ENCODE data around the gene ADAM12. TPM values are rescaled to one million over a fixed set of nuclear protein-coding genes. Genes with fewer than 3 reads are reported as not detected.

Gene ADAM12
- total RNA-seq, 4 donors from 2014 or later: under 0.01 to 1.3 (median 1.0) TPM

- no peak overlapping the region for H3K4me3 ChIP-seq
- no peak overlapping the region for H3K27ac ChIP-seq (replicated peaks in 1 of 4)
- 96% methylated on average over 2 of the region's 2 CpGs for WGBS
- H3K36me3 ChIP-seq: no peaks in the 10 kb centered on the region
- H3K27me3 ChIP-seq: no peaks in the 10 kb centered on the region
- intact Hi-C loops (cut with DNase I): no loop called here
- no peak for DNase-seq (ENCODE audit: extremely low spot score)
- no peaks in the 10 kb centered on the region for H3K4me1 ChIP-seq
- TF ChIP-seq EP300 (IDR thresholded peaks at IDR 0.05): no peak
- no peak for TF ChIP-seq POLR2AphosphoS5 (IDR thresholded peaks at IDR 0.05)
- no peak for TF ChIP-seq POLR2A (IDR thresholded peaks at IDR 0.05; ENCODE audit: low read depth)
- no peak for TF ChIP-seq CTCF (IDR thresholded peaks at IDR 0.05)
- no peaks in the 10 kb centered on the region for H3K9me3 ChIP-seq
Measured at GRCh38 chr10:126006906-126007305, 381.4 kb downstream of the ADAM12 start.

GRCh38 chr10:126006264-126006663, 382.0 kb downstream of the ADAM12 start:
- no peaks in the 10 kb centered on the region for H3K4me1 ChIP-seq
- 80% methylated on average over 5 of the region's 5 CpGs for WGBS
- no peaks in the 10 kb centered on the region for H3K9me3 ChIP-seq
- intact Hi-C loops (cut with DNase I): no loop called here
- no peaks in the 10 kb centered on the region for H3K36me3 ChIP-seq
- TF ChIP-seq EP300 (IDR thresholded peaks at IDR 0.05) (no peak), CTCF (IDR thresholded peaks at IDR 0.05) (no peak), POLR2A (IDR thresholded peaks at IDR 0.05; ENCODE audit: low read depth) (no peak)
- no peaks in the 10 kb centered on the region for H3K27me3 ChIP-seq
- no peak for DNase-seq (ENCODE audit: extremely low spot score)
- no peak overlapping the region for H3K27ac ChIP-seq (replicated peaks in 1 of 4)
- H3K4me3 ChIP-seq: no peak overlapping the region

GRCh38 chr10:126004752-126005151, 383.5 kb downstream of the ADAM12 start:
- H3K36me3 ChIP-seq: no peaks in the 10 kb centered on the region
- WGBS: 80% methylated on average over 8 of the region's 8 CpGs
- intact Hi-C loops (cut with DNase I): no loop called here
- H3K27me3 ChIP-seq: no peaks in the 10 kb centered on the region
- no peaks in the 10 kb centered on the region for H3K9me3 ChIP-seq
- H3K4me3 ChIP-seq: no peak overlapping the region
- no peak overlapping the region for H3K27ac ChIP-seq (replicated peaks in 1 of 4)
- H3K4me1 ChIP-seq: no peaks in the 10 kb centered on the region
- no peak for DNase-seq (ENCODE audit: extremely low spot score)
- TF ChIP-seq POLR2AphosphoS5 (IDR thresholded peaks at IDR 0.05) (no peak), CTCF (IDR thresholded peaks at IDR 0.05) (no peak), EP300 (IDR thresholded peaks at IDR 0.05) (no peak), POLR2A (IDR thresholded peaks at IDR 0.05; ENCODE audit: low read depth) (no peak)

- Histone ChIP-seq H3K36me3 (no peaks in the 10 kb centered on the region), H3K27me3 (no peaks in the 10 kb centered on the region), H3K27ac (replicated peaks in 1 of 4) (no peak overlapping the region), H3K4me3 (no peak overlapping the region), H3K4me1 (no peaks in the 10 kb centered on the region), H3K9me3 (no peaks in the 10 kb centered on the region)
- intact Hi-C loops (cut with DNase I): no loop called here
- TF ChIP-seq POLR2AphosphoS5 (IDR thresholded peaks at IDR 0.05): no peak
- no peak for TF ChIP-seq EP300 (IDR thresholded peaks at IDR 0.05)
- TF ChIP-seq POLR2A (IDR thresholded peaks at IDR 0.05; ENCODE audit: low read depth): no peak
- no peak for TF ChIP-seq CTCF (IDR thresholded peaks at IDR 0.05)
- 67% methylated on average over 2 of the region's 2 CpGs for WGBS
- no peak for DNase-seq (ENCODE audit: extremely low spot score)
Measured at GRCh38 chr10:126001576-126001975, 386.7 kb downstream of the ADAM12 start.

GRCh38 chr10:125999694-126000093, 388.6 kb downstream of the ADAM12 start:
- TF ChIP-seq EP300 (IDR thresholded peaks at IDR 0.05): no peak
- TF ChIP-seq POLR2AphosphoS5 (IDR thresholded peaks at IDR 0.05): no peak
- TF ChIP-seq POLR2A (IDR thresholded peaks at IDR 0.05; ENCODE audit: low read depth): no peak
- no peak for TF ChIP-seq CTCF (IDR thresholded peaks at IDR 0.05)
- intact Hi-C loops (cut with DNase I): no loop called here
- Histone ChIP-seq H3K36me3 (no peaks in the 10 kb centered on the region), H3K27me3 (no peaks in the 10 kb centered on the region), H3K9me3 (no peaks in the 10 kb centered on the region), H3K27ac (replicated peaks in 1 of 4) (no peak overlapping the region), H3K4me1 (no peaks in the 10 kb centered on the region), H3K4me3 (no peak overlapping the region)
- DNase-seq (ENCODE audit: extremely low spot score): no peak
- WGBS: 88% methylated on average over 3 of the region's 3 CpGs
